HepG2 (cell line): ENCODE results near the gene OR6V1. TPM values are rescaled to one million over a fixed set of nuclear protein-coding genes. Genes with fewer than 3 reads are reported as not detected.

Experiments used
- CEBPZ ChIP-seq: IDR thresholded peaks from 2 replicates; pipeline ENCODE4 v1.6.1; 2012; ENCODE audit warnings: low read length, improper control_type of control experiment
- CERS6 ChIP-seq: sonication (generic); formaldehyde crosslinking; IDR thresholded peaks from 2 replicates; pipeline ENCODE4 v1.5.0; 2020; ENCODE audit warnings: missing genetic modification reagents
- MAF1 ChIP-seq: sonication (generic); formaldehyde crosslinking; IDR thresholded peaks from 2 replicates; pipeline ENCODE4 v1.5.0; 2020; ENCODE audit warnings: missing genetic modification reagents, borderline replicate concordance
- MBNL3 ChIP-seq: fragments of 250-450 bp; sonication (Bioruptor Pico); conservative IDR thresholded peaks from 2 replicates; pipeline ENCODE4 v1.8.0; 2022; ENCODE audit warnings: mild to moderate bottlenecking, inconsistent platforms
- NR2C2 ChIP-seq: sonication (generic); formaldehyde crosslinking; IDR thresholded peaks from 2 replicates; pipeline ENCODE4 v1.4.0; 2020; ENCODE audit warnings: missing genetic modification reagents, mild to moderate bottlenecking, moderate library complexity, borderline replicate concordance
- RELA ChIP-seq: sonication (generic); formaldehyde crosslinking; IDR thresholded peaks from 2 replicates; pipeline ENCODE4 v1.4.0; 2020; ENCODE audit warnings: missing genetic modification reagents
- SOX5 ChIP-seq: IDR thresholded peaks from 2 replicates; pipeline ENCODE4 v1.6.1; 2016; ENCODE audit warnings: borderline replicate concordance
- ZBTB14 ChIP-seq: sonication (generic); formaldehyde crosslinking; IDR thresholded peaks from 2 replicates; pipeline ENCODE4 v1.4.0; 2020; ENCODE audit warnings: missing genetic modification reagents
- ZBTB49 ChIP-seq: sonication (generic); formaldehyde crosslinking; IDR thresholded peaks from 2 replicates; pipeline ENCODE4 v1.4.0; 2020; ENCODE audit warnings: missing genetic modification reagents, borderline replicate concordance
- ZNF510 ChIP-seq: sonication (generic); formaldehyde crosslinking; IDR thresholded peaks from 2 replicates; pipeline ENCODE4 v1.4.0; 2020; ENCODE audit warnings: low read depth, mild to moderate bottlenecking, missing genetic modification reagents
- polyA plus RNA-seq, 8 experiments: library from polyadenylated mRNA; depleted of rRNA in 3 of 8; stranded (reverse) in 7 of 8; unstranded in 1 of 8; fragments of >200 nt; fragmentation: Illumina TruSeq in 4 of 8; extraction: Trizol in 4 of 8; gene quantifications; 2 replicates each; pipeline versions ENCODE4 v1.2.1 to v1.2.3, GENCODE V29; 2011 to 2016; ENCODE audit warnings: low read depth in 4 of 8, missing spikeins in 1 of 8, mixed read lengths in 1 of 8; ENCODE audit not compliant: insufficient read depth in 1 of 8
- total RNA-seq, 5 experiments: library from RNA; depleted of rRNA; stranded (reverse); fragments of >200 nt; fragmentation: Illumina TruSeq; extraction: Trizol; gene quantifications; 2 replicates each; pipeline ENCODE4 v1.2.3, GENCODE V29; 2016; ENCODE audit warnings: low read depth in 1 of 5

OR6V1 gene
- total and polyA plus RNA-seq, 2 of the 13 experiments (the other 11 are each of a cell fraction or from before 2014, with no cell fraction given) = not detected

- TF ChIP-seq CEBPZ (no peak), NR2C2 (CRISPR knock-in tag) (no peak), ZBTB49 (no peak), ZBTB14 (CRISPR knock-in tag) (no peak), MAF1 (no peak), CERS6 (CRISPR knock-in tag) (no peak), RELA (CRISPR knock-in tag) (no peak), MBNL3 (CRISPR knock-in tag) (no peak), ZNF510 (no peak), SOX5 (CRISPR knock-in tag) (no peak)
These were observed 10.8 kb upstream of the OR6V1 start (continued) for GRCh38 chr7:143041346-143041745.
